Hepatocyte (in vitro differentiated cells): ENCODE results near the gene SHISAL1.

ENCODE experiments used
- CTCF ChIP-seq: fragments of 200-600 bp; sonication (generic); IDR thresholded peaks from 2 replicates; pipeline ENCODE4 v1.5.1; 2016; ENCODE audit warnings: antibody characterized with exemption, mild to moderate bottlenecking; ENCODE audit not compliant: poor library complexity
- EZH2 ChIP-seq: fragments of 200-600 bp; sonication (generic); IDR thresholded peaks from 2 replicates; pipeline ENCODE4 v1.6.1; 2016; ENCODE audit warnings: antibody characterized with exemption, mild to moderate bottlenecking, borderline replicate concordance
- EZH2phosphoT487 ChIP-seq: fragments of 200-600 bp; sonication (generic); IDR thresholded peaks from one replicate; pipeline ENCODE4 v1.6.1; 2018; ENCODE audit warnings: antibody characterized with exemption, mild to moderate bottlenecking, low read depth, moderate library complexity; ENCODE audit not compliant: unreplicated experiment, severe bottlenecking

- TF ChIP-seq CTCF: no peak
- no peak for TF ChIP-seq EZH2
- no peak for TF ChIP-seq EZH2phosphoT487
Measured at GRCh38 chr22:44309137-44309536, 3.6 kb downstream of the SHISAL1 start.
